HepG2 (cell line): ENCODE data around the gene TUT1. TPM values are rescaled to one million over a fixed set of nuclear protein-coding genes. Genes with fewer than 3 reads are reported as not detected.

Experiments
- PITX1 ChIP-seq: sonication (generic); formaldehyde crosslinking; IDR thresholded peaks from 2 replicates; pipeline ENCODE4 v1.5.1; 2020; ENCODE audit warnings: mild to moderate bottlenecking, missing genetic modification reagents
- RARA ChIP-seq: IDR thresholded peaks from 2 replicates; pipeline ENCODE4 v1.6.1; 2016; ENCODE audit warnings: missing genetic modification reagents, missing compliant biosample characterization
- RERE ChIP-seq: IDR thresholded peaks from 2 replicates; pipeline ENCODE4 v1.6.1; 2016; ENCODE audit warnings: low read depth, missing genetic modification reagents, missing compliant biosample characterization
- SOX13 ChIP-seq, 3 experiments: fragments of 450-650 bp in 1 of 3; sonication (generic) in 1 of 3; formaldehyde crosslinking in 1 of 3; IDR thresholded peaks in 2 of 3; conservative IDR thresholded peaks in 1 of 3; 2 replicates each; pipeline versions ENCODE4 v1.5.0 to v1.6.1; 2016 to 2020; ENCODE audit warnings: antibody characterized with exemption in 1 of 3, mild to moderate bottlenecking in 1 of 3, missing compliant biosample characterization in 1 of 3, missing genetic modification reagents in 1 of 3, moderate library complexity in 1 of 3
- ZFP36L1 ChIP-seq: sonication (generic); formaldehyde crosslinking; IDR thresholded peaks from 2 replicates; pipeline ENCODE4 v1.8.0; 2022; ENCODE audit warnings: mild to moderate bottlenecking, missing genetic modification reagents, moderate library complexity
- ZNF513 ChIP-seq: sonication (generic); formaldehyde crosslinking; conservative IDR thresholded peaks from 2 replicates; pipeline ENCODE4 v1.5.0; 2020; ENCODE audit warnings: missing genetic modification reagents
- ZNF639 ChIP-seq: conservative IDR thresholded peaks from 2 replicates; pipeline ENCODE4 v1.6.1; 2018; ENCODE audit warnings: missing genetic modification reagents
- ZUFSP ChIP-seq: sonication (generic); formaldehyde crosslinking; IDR thresholded peaks from 2 replicates; pipeline ENCODE4 v1.9.0; 2021; ENCODE audit warnings: missing genetic modification reagents, mild to moderate bottlenecking, borderline replicate concordance
- polyA plus RNA-seq, 8 experiments: library from polyadenylated mRNA; depleted of rRNA in 3 of 8; stranded (reverse) in 7 of 8; unstranded in 1 of 8; fragments of >200 nt; fragmentation: Illumina TruSeq in 4 of 8; extraction: Trizol in 4 of 8; gene quantifications; 2 replicates each; pipeline versions ENCODE4 v1.2.1 to v1.2.3, GENCODE V29; 2011 to 2016; ENCODE audit warnings: low read depth in 4 of 8, missing spikeins in 1 of 8, mixed read lengths in 1 of 8; ENCODE audit not compliant: insufficient read depth in 1 of 8
- total RNA-seq, 5 experiments: library from RNA; depleted of rRNA; stranded (reverse); fragments of >200 nt; fragmentation: Illumina TruSeq; extraction: Trizol; gene quantifications; 2 replicates each; pipeline ENCODE4 v1.2.3, GENCODE V29; 2016; ENCODE audit warnings: low read depth in 1 of 5

TUT1 gene
- total and polyA plus RNA-seq, 2 of the 13 experiments (the other 11 are each of a cell fraction or from before 2014, with no cell fraction given), result 9.7 to 14.3 TPM

GRCh38 chr11:62573592-62574362, 17.5 kb downstream of the TUT1 start, which contains the start of gene EEF1G (continued):
- TF ChIP-seq RERE, result no peak
- TF ChIP-seq ZUFSP (CRISPR knock-in tag), result no peak
- 0 out of 2 replicates have a peak, but pooled peaks have one; percentile 31 for TF ChIP-seq ZNF639 (CRISPR knock-in tag)
- TF ChIP-seq RARA (CRISPR knock-in tag), result no peak
- TF ChIP-seq ZFP36L1 (CRISPR knock-in tag), result 0 out of 2 replicates have a peak, but pooled peaks have one; percentile 25
- TF ChIP-seq PITX1 (CRISPR knock-in tag), result no peak
- no peak for TF ChIP-seq SOX13 (IDR thresholded peaks at IDR 0.05)
- no peak; a peak in 1 of 4 replicates for TF ChIP-seq SOX13 (CRISPR knock-in tag; conservative IDR thresholded peaks at IDR 0.05 in 1 of 2, IDR thresholded peaks at IDR 0.05 in 1 of 2)
- no peak for TF ChIP-seq ZNF513
